GM21786 (cell line): ENCODE measurements around the gene ATP6AP1.

Source experiments
- ATAC-seq: cut with Tn5 transposase; IDR thresholded peaks from one replicate; pipeline ENCODE4 v1.9.1; 2021; ENCODE audit not compliant: unreplicated experiment

ATP6AP1 gene

DNA sequence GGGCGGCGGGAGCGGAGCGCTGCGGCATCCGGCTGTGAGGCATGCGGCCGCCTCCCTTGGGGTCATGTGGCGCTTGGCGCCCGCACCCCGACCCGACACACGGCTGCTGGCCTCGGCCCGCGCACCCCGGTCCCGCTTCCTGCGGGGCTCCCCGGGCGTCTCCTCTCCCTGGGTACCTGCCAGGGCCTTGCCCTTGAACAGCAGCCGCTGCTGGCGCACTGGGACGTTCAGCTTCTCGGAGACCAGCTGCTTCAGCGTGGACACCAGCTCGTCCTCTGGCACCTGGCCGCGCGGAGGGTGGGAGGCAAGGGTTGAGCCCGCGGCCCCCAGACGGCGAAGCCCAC, 57.5 kb downstream of the ATP6AP1 start:
- no peak for ATAC-seq
